GM10847 (cell line): ENCODE results near the gene RCOR3.
A peak's percentile ranks its signal among the peaks of the same experiment; 100 is the strongest.

Experiments
- POLR2A ChIP-seq: IDR thresholded peaks from 2 replicates; pipeline ENCODE4 v1.6.1; 2011; ENCODE audit not compliant: insufficient read length; ENCODE audit errors: extremely low read depth

Gene RCOR3

DNA sequence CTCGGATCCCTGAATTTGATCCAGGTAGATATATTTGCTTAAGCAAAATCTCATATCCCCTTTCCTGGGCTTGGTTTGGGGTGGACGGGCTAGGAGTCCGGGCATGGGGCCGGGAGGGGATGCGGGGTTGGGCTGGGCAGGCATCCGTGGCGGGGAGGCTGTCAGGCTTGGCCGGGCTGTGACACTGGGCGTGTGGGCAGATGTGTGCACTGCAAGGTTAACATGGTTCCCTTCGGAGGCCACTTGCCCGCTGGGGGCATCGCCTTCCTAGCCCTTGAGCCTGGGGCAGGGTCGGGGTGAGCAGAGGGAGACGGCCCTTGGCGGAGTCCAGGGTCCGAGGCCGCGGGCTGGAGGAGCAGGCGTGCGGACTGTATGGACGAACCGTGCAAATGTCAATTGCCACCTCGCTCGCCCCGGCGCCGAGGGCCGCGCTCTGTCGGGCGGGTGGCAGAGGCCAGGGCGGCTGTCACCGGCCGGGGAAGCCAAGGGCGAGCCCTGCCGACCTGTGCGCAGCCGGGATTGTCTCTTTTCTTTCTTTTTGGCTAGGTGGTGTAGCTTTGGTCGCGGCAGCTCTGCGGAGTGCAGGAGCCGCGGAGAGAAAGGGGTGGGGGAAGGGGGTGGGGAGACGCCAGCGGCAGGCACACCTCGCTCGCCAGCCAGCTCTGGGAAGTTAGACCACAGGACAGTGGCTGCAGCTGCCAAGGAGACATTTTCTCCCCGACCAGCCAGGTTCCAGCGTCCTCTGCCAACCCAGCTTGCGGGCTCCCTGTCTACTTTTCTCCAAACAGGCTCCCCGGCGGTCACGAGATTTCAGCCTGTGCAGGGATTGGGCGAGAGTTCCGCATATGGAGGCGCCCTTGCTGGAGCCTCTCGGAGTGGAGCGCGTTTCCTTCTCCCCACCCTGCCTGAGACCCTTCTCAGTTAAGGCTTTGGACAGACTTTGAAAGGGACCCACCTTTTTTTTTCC lies 1.3 kb downstream of the RCOR3 start:
- TF ChIP-seq POLR2A, result peak; percentile 7

DNA sequence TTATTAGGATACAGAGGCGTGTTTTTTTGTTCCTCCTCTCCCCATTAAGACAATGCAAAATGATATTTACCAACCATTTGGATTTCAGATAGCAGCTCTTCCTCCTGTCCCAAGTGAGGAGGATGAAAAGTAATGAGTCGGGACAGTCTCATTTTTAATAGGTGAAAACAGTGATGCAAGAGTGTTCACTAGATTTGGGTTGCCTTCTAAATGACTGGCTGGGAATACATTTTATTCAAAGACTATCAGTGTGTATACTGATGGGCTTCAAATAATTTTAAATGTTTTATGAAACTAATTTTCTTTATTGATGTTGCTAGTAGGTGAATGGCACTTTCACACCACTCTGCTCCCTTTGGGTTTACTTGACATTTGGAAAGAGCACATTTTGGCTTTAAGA lies 2.1 kb downstream of the RCOR3 start:
- TF ChIP-seq POLR2A, result no peak

DNA sequence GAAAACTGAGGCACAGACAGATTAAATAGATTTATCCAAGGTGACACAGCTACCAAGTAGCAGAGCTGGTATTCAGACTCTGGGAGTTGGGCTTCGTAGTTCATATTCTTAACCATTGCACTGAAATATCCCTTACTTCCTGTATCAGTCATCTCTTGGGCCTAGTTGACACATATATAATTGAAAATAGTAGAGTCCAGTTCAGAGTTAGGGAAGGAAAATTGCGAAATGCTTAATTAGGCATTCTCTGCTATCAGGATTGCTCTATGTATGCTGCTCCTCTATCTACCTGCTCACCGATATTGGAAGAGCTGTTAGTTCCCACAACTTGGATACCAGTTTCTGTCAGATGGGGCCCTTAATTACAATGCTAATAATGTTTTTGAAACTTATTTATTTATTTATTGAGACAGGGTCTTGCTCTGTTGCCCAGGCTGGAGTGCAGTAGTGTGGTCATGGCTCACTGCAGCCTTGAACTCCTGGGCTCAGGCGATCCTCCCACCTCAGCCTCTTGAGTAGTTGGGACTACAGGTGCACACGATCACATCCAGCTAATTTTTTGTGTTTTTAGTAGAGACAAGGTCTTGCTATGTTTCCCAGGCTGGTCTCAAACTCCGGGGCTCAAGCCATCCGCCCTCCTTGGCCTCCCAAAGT lies 8.2 kb downstream of the RCOR3 start:
- no peak for TF ChIP-seq POLR2A

DNA sequence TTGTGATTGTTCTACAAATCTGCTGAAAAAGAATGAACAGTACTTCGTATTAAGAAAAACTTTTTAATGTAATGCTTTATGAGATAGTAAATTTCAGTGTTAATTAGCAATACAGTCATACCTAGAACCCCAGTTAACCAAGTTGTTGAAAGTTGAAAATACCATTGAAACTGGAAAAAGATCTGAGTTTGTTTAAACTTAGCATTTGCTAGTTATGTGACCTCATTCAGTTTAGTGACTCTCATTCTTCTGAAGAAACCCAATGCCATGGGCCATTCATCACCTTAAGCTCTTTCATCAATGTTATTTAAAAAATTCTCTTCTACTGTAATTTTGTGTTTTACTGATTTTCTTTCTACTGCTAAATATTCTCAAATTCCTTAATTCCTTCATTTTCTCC lies 20.2 kb downstream of the RCOR3 start:
- TF ChIP-seq POLR2A, result no peak

DNA sequence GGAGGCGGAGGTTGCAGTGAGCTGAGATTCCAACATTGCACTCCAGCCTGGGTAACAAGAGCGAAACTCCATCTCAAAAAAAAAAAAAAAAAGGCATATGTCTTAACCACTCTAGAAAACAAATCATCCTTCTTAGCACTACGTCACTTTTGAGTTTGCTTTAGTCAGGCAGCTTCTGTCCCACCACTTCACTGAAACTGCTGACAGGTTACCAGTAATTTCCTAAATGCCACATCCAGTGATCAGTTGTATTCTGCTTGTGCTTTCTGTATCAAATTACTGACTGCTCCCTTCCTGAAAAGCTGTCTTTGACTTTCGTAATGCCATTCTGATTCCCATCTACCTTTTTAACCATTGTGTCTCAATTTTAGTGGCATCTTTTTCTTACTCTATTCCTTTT lies 21.7 kb downstream of the RCOR3 start:
- no peak for TF ChIP-seq POLR2A

DNA sequence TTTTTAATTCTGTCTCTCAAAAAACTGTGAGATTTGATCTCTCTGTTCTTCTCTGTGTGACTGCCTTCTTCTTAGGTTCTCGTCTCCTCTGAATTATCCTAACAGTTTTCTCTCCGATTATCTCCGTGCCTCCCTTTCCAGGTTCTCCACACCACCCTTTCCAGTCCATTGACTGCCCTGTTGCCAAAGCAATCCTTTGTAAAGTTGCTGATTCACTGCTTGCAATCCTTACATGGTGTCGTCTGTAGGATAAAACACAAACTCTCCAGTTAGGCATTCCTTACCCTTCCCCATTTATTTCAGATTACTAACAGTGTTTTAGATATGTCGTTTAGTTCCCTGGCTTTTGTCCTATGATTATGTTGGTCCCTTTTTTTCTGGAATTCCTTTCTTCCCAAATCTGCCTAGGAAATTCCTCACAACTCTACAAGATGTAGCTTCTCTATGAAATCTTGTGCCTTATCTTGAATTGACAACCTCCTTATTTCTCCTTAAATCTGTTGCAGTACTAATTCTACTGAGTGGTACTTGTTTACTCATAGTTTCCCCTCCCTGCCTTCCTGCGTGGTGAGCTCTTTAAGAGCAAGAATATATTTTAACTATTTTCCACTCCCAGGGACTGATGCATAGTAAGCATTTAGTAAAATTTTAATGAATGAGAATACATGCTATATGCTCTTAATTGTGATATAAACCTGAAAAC lies 22.3 kb downstream of the RCOR3 start:
- TF ChIP-seq POLR2A, result no peak

DNA sequence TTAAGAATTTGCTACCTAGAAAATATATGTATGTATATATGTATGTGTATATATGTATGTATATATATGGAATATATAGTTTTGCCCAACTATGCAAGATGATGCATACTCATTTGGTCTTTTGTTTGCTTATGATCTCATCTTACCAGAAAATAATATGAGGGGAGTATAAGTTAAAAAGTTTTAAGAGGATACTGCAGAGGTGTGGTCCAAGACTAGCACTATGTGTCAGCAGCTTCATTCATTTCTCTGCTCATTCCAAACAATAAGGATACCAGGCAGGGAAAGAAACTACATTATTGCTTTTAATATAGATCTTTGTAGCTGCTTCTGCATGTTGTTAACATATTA lies 22.8 kb downstream of the RCOR3 start:
- TF ChIP-seq POLR2A, result no peak

DNA sequence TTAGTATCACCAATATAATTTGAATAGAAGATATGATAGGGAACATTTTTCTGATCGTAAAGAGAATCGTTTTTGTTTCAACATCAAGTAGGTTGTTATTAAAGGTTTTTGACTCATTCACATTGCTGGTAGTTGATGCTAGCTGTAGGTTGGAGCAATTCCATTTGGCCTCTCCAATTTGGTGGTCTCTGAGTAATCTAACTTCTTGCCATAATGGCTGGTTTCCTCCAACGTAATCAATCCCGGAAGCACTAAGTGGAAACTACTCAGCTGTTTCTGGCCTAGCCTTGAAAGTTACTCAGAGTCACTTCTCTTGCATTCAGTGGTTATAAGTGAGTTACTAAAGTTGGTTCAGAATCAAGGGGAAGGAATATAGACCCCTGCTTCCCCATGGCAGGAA lies 26.0 kb downstream of the RCOR3 start:
- no peak for TF ChIP-seq POLR2A

DNA sequence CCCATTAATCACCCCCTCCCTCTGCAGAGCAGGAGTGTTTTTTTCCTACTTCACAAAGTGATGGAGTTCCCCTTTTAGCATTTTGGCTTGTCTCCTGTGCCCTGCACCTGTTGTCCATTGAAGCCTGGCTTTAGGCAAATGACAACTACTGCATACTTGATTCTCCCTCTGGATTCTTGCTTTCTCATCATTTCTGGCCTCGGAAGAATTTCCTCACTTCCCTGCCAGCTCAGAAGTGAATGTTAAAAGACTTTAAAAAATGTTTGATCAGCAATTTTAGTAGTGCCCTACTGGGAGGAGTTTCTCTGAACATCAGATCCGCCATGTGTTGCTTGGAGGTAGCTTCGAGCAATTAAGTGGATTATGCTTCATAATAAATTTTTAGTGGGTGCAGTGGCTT lies 28.1 kb downstream of the RCOR3 start:
- TF ChIP-seq POLR2A, result no peak

DNA sequence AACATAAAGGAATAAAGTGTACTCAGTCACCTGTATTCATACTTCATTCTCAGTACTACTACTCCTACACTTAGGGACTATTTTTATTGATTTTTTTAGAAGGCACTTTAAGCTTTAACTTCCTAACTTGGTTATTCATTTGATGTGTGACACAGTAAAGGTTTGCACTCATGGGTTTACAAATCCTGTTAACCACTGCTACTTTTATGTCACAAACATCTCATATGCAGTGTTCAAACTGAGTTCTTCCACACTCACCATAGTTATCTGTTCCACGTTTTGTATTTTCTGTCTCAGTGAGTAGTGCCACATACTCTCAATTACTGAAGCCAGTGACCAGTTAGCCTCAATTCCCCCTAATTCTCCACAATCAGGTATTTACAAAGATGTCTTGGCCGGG lies 33.2 kb downstream of the RCOR3 start:
- TF ChIP-seq POLR2A, result no peak

DNA sequence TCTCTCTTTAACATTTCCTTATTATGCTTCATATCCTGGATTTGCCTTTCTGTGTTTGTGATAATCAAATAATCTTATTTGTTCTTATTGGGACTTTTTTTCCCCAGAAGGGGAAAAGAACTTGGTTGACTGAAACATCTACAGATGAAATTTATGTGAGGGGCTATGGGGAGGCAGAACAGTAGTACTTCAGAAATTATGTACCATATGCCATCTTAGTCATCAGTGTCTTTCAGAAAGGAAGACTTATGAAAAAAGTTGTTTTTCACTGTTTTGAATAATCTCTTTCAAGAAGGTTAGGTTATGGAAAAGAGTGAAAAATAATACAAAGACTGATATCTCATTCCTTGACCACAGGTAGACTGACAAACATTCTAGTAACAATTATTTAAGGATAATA lies 37.2 kb downstream of the RCOR3 start:
- no peak for TF ChIP-seq POLR2A

DNA sequence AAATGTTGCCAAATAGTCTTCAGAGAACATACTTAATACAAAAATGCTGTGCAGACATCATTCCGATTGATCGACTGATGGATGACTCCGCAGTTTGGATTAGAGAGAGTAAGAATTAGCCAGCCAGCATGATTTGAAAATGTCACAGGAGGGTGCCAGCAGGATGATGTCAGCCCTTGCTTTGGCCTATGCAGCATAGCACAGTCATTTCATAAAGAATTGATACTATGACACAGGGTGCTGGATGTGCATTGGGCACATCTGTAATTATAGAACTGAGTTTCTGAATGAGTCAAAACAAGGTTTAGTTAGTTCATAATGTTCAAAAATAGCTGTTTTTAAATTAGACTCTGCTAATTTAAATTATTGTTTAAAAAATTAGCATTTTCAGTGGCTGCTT lies 45.9 kb downstream of the RCOR3 start:
- TF ChIP-seq POLR2A, result no peak

DNA sequence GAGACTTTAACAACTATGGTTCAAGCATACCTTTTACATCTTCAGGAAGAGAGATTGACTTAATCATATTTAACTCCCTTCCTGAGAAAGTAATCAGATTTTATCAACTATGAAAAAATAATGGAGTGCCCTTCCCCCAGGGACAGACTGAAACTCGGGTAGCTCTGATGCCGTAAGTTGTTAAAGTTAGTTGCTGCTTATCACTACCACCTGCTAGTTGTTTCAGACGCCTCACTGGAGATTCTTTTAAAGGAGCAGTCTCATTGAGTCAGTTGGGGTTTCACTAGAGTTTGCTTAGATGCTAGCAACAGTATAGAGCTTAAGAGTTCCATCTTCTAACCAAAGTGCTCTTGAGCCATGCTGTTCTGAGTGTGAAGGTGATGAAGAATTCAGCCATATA lies 50.5 kb downstream of the RCOR3 start:
- no peak for TF ChIP-seq POLR2A

DNA sequence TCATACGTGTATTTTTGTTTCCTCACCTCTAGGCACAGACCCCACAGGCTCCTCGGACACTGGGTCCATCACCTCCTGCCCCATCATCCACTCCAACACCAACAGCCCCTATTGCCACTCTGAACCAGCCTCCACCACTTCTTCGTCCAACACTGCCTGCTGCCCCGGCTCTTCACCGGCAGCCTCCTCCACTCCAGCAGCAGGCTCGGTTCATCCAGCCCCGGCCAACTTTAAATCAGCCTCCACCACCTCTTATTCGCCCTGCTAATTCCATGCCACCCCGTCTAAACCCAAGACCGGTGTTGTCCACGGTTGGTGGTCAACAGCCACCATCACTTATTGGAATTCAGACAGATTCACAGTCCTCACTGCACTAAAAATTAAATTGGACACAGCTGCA lies 54.2 kb downstream of the RCOR3 start:
- TF ChIP-seq POLR2A, result no peak

DNA sequence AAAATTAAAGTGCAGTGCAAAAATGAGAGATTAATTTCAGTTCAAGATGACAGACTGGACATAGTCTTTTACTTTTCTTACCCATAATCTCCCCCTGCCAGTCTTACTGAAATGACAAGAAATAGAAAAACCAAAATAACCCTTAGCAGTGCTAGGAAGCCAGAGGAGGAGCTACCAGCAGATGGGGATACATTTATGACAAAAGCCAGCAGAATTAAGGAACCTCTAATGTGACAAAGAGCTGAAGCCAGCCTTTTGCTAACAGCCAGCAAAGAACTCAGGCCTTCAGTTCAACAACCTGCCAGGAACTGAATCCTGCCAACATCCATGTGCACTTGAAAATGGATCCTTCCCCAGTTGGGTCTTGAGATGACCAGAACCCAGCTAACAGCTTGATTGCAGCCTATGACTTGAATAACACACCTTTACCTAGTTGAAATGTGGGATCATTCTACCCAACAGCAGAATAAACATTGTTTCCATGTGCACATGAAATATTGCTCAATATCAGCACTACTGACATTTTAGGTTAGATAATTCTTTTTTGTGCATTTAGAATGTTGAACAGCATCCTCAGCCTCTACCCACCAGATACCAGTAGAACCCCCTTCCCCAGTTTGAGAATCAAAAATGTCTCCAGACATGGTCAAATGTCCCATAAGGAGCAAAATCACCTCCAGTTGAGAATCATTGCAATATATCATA lies 59.6 kb downstream of the RCOR3 start:
- no peak for TF ChIP-seq POLR2A
